ENCODE measurements around the gene MAP3K10. TPM values are rescaled to one million over a fixed set of nuclear protein-coding genes. Genes with fewer than 3 reads are reported as not detected.
A peak's percentile ranks its signal among the peaks of the same experiment; 100 is the strongest.

Gene MAP3K10
- total RNA-seq, 1 donor from 2014 or later, result 22.7 TPM

- Mint-ChIP-seq H3K4me1 (ENCODE audit: low read depth) (no peaks in the 10 kb centered on the region), H3K36me3 (ENCODE audit: low read depth) (no peaks in the 10 kb centered on the region), H3K9me3 (ENCODE audit: low read depth) (peaks cover 6% of the 10 kb centered on the region), H3K27me3 (ENCODE audit: low read depth) (peaks cover 14% of the 10 kb centered on the region), H3K27ac (ENCODE audit: unreplicated experiment) (no peak overlapping the region), H3K4me3 (ENCODE audit: unreplicated experiment) (no peak overlapping the region)
- TF ChIP-seq CTCF (IDR thresholded peaks at IDR 0.05), result no peak
- no peak for DNase-seq (ENCODE audit: low spot score)
Measured at GRCh38 chr19:40177286-40178070, 13.7 kb upstream of the MAP3K10 start.

- H3K27me3 Mint-ChIP-seq (ENCODE audit: low read depth), result peaks cover 14% of the 10 kb centered on the region
- H3K36me3 Mint-ChIP-seq (ENCODE audit: low read depth), result no peaks in the 10 kb centered on the region
- H3K4me3 Mint-ChIP-seq (ENCODE audit: unreplicated experiment), result no peak overlapping the region
- H3K9me3 Mint-ChIP-seq (ENCODE audit: low read depth), result peaks cover 6% of the 10 kb centered on the region
- H3K4me1 Mint-ChIP-seq (ENCODE audit: low read depth), result no peaks in the 10 kb centered on the region
- TF ChIP-seq CTCF (IDR thresholded peaks at IDR 0.05), result no peak
- DNase-seq (ENCODE audit: low spot score), result no peak
- H3K27ac Mint-ChIP-seq (ENCODE audit: unreplicated experiment), result no peak overlapping the region
Measured at GRCh38 chr19:40178756-40179155, 12.5 kb upstream of the MAP3K10 start.

- no peak for DNase-seq (ENCODE audit: low spot score)
- TF ChIP-seq CTCF (IDR thresholded peaks at IDR 0.05), result no peak
- Mint-ChIP-seq H3K27ac (ENCODE audit: unreplicated experiment) (no peak overlapping the region), H3K4me3 (ENCODE audit: unreplicated experiment) (no peak overlapping the region), H3K27me3 (ENCODE audit: low read depth) (peaks cover 10% of the 10 kb centered on the region), H3K9me3 (ENCODE audit: low read depth) (no peaks in the 10 kb centered on the region), H3K4me1 (ENCODE audit: low read depth) (no peaks in the 10 kb centered on the region), H3K36me3 (ENCODE audit: low read depth) (no peaks in the 10 kb centered on the region)
Measured at GRCh38 chr19:40184273-40184672, 7.0 kb upstream of the MAP3K10 start.

GRCh38 chr19:40191836-40192646 lies 815 bp downstream of the MAP3K10 start:
- Mint-ChIP-seq H3K4me1 (ENCODE audit: low read depth) (peaks cover 24% of the 10 kb centered on the region), H3K9me3 (ENCODE audit: low read depth) (no peaks in the 10 kb centered on the region), H3K4me3 (ENCODE audit: unreplicated experiment) (peak overlapping the region; percentile 57), H3K27me3 (ENCODE audit: low read depth) (no peaks in the 10 kb centered on the region), H3K36me3 (ENCODE audit: low read depth) (peaks cover 4% of the 10 kb centered on the region), H3K27ac (ENCODE audit: unreplicated experiment) (no peak overlapping the region)
- peak; percentile 44 for TF ChIP-seq CTCF (IDR thresholded peaks at IDR 0.05)
- no peak for DNase-seq (ENCODE audit: low spot score)

- peaks cover 5% of the 10 kb centered on the region for H3K36me3 Mint-ChIP-seq (ENCODE audit: low read depth)
- no peak overlapping the region for H3K27ac Mint-ChIP-seq (ENCODE audit: unreplicated experiment)
Measured at GRCh38 chr19:40192758-40193586, 1.7 kb downstream of the MAP3K10 start.

More at GRCh38 chr19:40192758-40193586, 1.7 kb downstream of the MAP3K10 start:
- Mint-ChIP-seq H3K9me3 (ENCODE audit: low read depth) (no peaks in the 10 kb centered on the region), H3K4me3 (ENCODE audit: unreplicated experiment) (peak overlapping the region; percentile 57), H3K27me3 (ENCODE audit: low read depth) (no peaks in the 10 kb centered on the region), H3K4me1 (ENCODE audit: low read depth) (peaks cover 24% of the 10 kb centered on the region)
- no peak for TF ChIP-seq CTCF (IDR thresholded peaks at IDR 0.05)
- no peak for DNase-seq (ENCODE audit: low spot score)

Measured in chondrocyte (in vitro differentiated cells).